HG02938 (cell line): ENCODE measurements around the gene RBM33.
A peak's percentile ranks its signal among the peaks of the same experiment; 100 is the strongest.

Experiments
- ATAC-seq: cut with Tn5 transposase; IDR thresholded peaks from one replicate; pipeline ENCODE4 v1.9.1; 2021; ENCODE audit warnings: mild to moderate bottlenecking, moderate library complexity; ENCODE audit not compliant: unreplicated experiment

Gene RBM33

DNA sequence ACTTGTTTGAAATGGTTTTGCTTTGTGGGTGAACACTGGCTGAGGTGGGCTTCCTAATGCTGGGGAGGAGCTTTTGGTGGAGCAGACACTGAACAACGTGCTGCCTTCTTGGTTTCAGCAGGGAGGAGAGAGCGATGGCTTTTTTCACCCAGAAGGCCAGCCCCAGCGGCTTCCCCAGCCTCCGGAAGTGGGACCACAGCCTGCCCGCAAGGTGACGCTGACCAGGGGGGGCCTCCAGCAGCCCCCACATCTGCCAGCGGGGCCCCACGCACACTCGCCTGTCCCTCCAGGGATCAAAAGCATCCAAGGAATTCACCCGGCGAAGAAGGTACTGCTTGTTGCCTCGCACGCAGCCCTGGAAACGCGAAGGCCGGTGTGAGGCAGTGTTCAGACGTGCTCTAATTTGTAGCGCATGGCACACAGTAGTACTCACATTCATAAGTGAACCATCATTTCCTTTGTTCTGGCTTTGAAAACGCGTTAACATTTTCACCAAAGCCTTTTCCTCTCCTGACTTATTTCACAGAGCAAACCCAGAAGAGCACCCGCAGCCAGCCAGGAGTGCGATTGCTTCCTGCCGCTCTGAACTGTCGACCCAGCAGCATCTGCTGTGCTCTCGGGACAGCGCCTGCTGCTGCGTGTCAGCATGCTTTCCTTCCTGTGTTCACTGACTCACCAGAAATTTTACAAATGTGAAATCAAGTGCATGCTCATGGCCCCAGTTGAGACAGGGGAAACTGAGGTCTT, 119.4 kb downstream of the RBM33 start:
- peak; percentile 63 for ATAC-seq

DNA sequence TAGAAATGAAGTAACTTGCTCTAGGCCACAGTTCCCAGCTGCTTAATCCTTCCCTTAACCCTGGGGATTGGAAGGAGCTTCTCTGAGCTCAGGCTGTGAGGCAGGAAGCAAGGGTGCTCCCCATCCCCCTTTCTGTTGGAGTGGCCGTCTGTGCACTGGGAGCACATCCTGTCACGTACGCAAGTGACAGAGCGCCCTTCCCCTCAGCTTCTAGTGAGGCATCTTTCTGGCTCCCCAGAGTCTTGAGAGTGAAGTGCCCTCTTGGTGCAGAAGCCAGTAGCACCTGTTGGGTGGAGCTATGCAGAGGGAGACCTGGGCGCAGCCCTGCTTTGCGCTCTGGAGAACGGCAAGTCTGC, 120.0 kb downstream of the RBM33 start:
- peak; percentile 14 for ATAC-seq

DNA sequence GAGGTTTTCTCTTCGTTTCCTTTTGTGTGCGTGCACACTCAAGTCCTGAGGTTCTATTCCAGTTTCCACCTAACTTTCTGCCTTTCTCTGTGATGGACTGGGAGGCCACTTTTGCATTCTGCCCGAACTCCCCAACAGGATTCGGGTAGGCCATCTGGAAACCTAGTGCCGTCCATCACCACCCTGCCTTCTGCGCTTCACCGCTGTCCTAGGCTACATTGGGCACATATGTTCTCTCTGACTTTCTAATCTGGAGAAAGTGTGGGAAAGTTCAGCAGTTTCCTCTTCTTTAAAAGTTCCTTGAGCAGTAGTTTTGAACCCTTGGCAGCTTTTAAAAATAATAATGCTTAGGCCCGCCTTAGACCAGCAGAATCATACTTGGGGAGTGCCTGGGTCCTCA, 121.0 kb downstream of the RBM33 start:
- ATAC-seq = no peak

DNA sequence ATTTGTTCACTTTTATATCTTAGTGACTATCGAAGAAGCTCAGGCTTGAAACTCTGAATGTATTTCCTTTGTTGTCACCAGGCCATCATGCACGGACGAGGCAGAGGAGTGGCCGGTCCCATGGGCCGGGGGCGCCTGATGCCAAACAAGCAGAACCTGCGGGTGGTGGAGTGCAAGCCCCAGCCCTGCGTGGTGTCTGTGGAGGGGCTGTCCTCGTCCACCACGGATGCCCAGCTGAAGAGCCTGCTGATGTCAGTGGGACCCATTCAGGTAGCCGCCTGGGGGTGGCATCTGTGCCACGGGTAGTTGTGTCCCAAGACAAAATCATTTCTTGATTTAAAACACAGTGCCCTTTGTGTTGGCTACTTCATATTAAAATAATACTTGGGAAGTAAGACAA, 121.9 kb downstream of the RBM33 start:
- ATAC-seq = no peak

DNA sequence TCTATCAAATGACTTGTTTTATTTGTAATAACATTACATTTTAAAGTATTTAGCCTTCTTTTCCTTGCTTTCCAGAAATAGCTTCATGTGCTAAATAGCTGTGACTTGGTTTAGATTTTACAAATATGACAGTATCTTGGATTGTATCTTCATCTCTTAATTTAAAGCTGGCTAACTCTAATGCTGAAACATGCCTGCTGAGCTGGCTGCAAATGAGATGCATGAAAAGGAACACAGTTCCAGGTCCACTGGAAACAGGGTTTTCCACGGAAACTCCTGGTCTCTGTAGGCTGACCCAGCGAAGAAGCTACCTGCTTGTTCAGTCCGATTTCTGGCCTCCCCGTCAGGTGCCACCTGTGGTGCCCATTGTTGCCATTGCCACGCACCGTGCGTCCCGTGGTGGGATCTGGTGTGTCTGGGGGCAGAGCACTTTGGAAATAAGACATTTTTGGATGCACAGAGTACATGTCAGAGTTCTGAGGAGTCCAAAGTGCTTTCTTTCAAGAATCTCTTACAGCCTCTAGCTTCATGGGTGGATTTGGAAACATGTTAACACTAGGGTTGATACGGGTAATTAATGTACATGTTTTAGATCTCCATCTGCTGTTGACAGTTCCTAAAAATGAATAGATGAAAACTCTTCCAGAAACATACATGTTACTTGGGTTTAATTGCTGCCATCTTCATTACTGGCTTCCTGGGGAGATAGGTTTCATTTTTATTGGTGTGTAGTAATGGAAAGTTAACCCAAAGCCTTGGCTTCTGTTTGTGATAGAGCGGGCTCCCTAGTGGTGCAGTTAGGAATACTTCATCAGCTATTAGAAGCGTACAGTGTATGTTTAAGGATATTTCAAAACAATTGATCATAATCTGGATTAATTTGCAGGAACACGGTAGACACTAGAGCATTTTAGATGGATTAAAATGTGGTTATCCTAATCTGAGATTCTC, 122.8 kb downstream of the RBM33 start:
- no peak for ATAC-seq

DNA sequence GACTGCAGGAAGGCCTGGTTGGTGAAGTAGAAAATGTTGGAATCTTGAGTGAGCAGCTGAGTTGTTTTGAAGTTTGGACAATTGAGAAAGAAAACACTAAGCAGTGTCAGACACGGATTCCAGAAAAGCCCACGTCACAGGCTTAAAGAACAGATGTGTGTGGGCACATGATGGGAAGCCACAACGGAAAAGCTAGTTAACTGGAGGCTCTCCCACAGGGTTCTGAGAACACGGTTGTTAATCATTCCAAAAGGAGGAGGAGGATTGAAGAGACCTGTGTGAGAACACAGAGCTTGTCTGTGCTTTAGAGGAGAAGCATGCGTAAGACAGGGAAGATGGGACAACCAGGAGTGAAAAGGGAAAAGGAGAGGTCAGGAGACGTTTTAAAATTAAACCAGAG, 125.2 kb downstream of the RBM33 start:
- ATAC-seq = no peak

DNA sequence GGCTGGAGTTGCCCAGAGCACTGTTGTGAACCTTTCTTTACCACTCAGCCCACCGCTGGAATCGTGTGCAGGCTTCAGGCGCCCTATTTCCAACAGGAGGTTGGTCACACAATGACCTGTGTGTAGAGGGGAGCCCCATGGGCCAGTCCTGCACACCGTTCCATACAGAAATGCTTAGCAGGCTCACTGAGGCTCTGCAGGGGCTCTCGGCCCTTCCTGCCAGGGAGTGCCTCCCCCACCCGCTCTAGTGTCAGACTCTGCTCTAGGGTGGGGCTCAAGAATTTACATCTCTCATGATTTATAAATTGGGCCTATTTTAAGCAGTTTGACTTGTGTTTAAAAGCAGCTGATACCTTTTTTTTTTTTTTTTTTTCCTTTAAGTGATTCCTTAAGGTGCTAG, 125.8 kb downstream of the RBM33 start:
- ATAC-seq = no peak

DNA sequence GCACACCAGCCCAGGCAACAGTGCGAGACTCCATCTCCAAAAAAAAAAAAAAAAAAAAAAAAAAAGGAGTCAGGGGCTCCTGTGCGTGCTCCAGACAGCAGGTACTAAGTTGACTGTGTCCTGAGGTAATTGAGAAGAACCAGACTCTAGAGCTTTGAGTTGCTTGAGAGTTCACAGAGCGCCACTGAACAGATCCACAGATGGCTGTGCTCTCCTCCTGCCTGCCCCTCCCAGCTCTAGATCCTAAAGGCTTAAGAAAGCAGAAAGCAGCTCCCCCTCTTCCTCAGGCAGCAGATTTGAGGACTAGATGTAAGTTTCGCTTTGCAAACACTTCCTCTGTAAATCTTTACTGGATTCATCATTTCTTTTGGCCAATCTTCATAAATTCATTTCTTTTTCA, 129.1 kb downstream of the RBM33 start:
- no peak for ATAC-seq

DNA sequence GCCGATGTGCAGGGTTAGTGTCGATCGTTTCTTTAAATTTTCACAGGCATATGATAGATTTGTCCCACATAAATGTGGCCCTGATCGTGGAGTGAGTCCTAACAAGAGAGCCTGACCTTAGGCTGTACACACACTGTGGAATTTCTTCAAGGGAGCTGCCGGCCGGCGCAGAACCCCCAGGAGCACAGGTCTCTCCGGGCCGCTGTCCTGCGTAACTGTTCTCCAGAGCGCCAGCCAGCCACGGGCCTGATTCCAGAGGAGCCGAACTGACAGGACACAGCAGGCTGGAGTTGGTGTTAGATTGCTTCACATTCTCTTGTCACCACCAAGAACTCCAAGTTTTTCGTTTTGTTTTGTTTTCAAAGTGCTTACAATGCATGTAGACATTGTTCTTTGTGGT, 130.5 kb downstream of the RBM33 start:
- no peak for ATAC-seq

DNA sequence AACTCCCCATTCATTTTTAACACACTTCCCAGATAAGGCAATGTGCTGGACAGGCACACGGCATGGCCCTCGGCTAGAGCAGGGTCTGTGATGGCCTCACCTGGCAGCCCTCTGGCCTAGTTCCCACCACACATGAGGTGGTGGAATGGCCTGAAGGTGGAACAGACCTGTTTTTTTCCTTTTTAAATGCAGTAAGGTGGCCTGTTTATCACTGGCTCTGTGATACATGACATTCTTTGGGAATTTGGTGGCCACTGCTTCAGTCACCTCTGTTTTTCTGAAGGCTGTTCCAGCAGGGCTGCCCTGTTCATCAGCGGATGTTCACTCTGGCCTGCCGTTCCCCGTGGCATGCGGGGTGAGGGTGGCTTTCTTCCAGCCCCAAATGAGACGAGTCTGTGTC, 131.2 kb downstream of the RBM33 start:
- ATAC-seq = no peak

DNA sequence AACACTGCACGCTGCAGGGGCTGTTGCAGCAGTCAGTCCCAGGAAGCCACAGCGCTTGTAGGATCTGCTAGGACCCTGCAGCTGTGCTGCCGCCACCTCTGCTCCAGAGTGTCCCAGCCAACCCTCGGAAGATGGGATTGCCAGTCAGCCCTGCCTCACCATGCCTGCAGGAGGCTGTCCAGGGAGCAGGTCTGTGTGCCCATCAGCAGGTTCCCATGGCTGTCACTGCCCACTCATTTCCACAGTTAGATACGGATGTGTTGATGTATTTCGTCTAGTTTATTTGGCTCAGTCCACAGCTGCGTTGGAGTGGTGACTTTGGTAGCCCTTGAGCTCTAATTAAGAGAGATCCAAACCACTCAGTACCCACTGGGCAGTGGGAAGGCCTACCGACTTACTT, 132.1 kb downstream of the RBM33 start:
- ATAC-seq = no peak

DNA sequence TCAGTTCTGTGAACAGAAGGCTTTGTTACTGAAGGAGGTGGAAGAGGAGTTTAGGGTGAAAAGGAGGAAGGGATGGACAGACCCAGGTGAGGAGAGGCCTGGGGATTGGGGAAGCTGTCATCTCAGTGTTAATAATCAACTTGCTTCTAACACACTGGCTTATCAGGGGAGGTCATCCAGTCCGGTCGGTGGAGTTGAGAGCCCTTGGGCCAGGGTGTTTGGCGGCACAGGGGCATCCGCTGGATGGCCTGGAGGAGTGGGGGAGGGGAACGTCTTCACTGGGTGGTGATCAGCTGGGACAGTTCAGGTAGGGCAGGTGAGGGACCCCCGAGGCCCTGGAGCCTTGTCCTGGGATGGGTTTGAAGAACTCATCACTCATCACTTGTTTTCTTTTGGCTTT, 133.9 kb downstream of the RBM33 start:
- ATAC-seq = no peak

DNA sequence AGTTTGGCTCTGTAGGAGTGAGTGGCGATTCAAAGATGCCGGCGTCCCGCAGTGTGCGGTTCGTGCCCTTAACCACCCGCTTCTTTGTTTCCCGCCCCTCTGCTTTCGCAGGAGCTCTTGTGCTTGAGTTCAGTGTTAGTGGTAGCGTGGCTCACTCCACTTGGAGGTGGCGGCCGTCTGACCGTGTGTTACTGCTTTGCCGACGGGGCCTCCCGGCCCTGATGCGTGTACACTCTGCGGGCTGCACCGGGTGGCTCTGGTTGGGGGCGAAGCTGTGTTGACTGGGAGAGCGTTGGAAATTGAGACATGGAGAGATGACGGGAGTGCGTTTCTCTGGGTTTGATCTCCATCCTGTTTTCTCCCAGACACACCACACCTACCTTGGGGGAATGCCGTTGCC, 136.4 kb downstream of the RBM33 start:
- no peak for ATAC-seq

DNA sequence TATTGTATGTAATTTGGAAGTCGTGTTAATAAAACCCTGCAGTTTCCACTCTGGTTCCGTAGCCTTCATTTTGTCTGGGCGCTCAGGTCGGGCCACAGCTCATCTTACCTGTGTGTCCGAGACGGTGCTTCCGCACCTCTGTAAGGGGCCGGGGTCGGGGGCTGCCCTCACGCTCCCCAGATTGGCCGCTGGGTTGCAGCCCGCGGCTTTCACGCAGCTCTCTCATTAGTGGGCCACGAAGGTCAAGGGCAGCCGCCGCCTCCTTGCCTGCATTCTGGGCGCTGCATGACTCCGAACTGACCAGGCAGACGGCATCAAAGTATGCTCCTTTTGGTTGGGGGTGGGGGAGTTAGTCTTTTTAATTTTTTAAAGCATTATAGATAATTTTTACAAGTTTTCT, 137.0 kb downstream of the RBM33 start:
- ATAC-seq = no peak

DNA sequence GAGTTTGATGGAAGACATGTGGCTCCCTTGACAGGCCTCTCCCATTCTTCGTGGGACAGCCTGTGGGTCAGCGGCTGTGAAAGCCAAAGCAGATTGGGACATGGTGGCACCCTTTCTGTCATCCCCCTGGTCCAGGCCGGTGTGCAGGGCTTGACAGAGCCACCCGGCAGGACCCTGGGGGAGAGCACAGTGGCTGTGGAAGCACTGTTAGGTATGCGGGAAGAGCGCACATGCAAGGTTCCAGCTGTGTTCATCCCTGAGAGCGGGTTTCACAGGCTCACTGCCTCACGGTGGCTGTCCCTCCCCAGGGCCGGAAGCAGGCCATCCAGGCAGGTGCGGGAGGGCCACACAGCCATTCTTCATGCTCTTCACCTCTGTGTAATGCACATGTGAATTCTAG, 138.0 kb downstream of the RBM33 start:
- ATAC-seq = no peak

DNA sequence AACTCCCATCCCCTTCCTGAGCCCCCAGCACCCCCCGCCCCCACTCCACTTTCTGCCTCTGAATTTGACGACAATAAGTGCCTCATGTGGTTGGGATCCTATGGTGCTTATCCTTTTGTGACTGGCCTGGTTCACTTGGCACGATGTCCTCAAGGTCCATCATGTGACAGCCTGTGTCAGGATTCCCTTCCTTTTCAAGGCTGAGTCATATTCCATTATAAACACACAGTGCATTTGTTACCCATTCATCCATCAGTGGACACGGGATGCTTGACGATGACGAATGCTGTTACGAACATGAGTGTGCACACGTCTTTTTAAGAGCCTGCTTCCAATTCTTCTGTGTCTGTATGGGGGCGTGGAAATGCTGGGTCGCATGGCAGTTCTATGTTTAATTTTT, 141.1 kb downstream of the RBM33 start:
- no peak for ATAC-seq

DNA sequence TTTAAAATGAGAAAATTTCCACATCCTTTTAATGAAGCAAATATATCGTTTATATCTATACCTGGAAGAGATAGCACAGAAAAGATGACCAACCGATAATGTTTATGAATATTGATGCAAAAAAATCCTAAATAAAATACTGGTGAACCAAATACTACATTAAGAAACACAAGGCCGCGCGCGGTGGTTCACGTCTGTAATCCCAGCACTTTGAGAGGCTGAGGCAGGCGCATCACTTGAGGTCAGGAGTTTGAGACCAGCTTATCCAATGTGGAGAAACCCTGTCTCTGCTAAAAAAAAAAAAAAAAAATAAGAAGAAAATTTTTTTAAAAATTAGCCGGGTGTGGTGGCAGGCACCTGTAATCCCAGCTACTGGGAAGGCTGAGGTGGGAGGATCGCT, 142.0 kb downstream of the RBM33 start:
- no peak for ATAC-seq

DNA sequence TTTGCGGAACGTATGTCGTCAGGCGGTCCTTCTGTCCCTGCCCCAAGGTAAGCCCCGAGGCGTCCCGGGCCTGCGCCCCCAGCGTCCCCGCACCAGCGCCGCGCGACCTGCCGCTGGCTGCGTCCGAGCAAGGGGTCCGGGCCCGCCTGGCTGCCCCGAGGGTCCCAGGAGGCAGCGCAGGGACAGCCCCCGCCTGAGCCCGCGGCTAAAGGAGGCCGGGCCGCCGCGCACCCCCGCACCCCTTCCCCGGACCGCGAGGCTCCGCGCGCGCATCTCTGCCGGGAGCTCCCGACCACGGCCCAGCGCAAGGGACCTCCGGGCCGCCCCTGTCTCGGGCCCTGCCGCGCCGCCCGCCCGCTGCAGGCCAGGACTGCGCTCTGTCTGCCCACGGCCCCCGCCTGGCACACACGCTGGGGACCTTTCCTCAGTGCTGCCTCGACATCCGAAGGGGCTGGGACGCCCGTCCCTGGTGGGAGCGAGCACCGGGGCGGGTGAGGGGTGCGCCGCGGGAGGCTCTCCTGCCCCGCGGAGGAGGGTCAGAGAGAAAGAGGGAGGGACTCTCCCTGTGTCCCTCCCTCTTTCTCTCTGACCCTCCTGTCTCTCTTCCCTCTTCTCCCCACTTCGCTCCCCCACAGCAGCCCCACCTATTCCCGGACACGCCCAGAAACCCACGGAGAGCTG, 142.8 kb downstream of the RBM33 start:
- no peak for ATAC-seq

DNA sequence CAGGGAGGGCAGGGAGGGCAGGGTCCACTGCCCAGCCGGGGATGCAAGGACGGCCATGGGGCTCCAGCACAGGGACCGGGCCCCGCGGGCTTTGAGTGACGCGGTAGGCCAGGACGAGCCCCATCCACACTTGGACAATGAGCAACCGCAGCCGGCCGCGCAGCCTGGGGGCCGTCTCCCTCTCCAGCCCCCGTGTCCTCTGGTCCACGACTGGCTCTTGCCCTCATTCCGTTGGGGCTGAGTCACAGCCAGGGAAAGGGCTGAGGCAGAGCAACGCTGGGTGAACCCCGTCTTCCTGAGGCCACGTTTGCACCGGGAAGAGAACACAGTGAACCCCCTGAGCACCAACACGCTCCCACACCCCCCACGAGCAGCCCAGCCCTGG, 144.1 kb downstream of the RBM33 start:
- no peak for ATAC-seq

DNA sequence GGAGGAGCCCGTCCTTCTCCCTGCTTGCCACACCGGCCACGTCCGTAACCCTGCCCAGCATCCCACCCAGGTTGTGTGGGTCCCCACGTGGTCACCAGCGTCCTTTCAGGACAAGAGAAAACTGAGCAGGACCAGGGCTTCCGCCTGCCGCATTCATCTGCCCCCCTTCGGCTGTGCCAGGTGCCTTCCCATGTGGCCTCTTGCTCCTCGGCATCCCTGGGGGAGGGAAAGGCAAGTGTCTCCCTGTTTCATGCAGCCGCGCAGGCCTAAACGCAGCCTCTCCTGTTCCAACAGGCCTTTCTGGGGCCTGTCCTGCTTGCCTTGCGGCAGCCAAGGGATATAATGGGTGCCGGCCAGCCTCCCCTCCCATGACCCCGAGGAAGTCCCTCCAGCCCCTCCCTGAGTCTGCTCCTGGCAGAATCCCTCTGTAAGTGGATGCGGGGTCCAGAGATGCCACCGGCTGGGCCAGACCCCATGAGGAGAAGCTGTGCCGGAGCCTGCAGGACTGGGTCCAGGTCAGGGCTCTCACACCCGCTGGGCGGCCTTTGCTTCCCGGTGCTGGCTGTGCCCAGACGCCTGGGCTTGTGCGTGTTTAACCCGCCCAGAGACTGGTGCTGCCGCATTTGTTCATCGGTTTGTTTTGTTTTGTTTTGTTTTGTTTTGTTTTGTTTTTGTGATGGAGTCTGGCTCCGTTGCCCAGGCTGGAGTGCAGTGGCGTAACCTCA, 144.7 kb downstream of the RBM33 start:
- ATAC-seq = no peak

DNA sequence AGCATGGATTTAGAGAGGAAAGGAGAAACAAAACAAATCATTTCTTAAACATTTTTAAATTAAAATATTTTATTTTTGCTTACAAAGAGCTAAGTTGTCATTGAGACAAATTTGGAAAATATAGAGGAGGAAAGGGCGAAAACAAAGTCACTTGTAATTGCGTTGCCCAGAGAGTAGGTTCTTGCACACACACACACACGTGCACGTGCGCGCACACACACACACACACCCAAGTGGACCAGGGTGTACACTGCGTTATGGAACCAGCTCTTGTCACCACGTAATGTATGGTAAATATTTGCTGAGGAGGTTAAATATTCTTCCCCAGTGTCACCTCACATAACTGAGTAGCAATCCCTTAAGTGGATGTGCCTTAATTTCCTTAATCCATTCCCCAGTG, 146.2 kb downstream of the RBM33 start:
- no peak for ATAC-seq
